Measurements from ENCODE around the gene COL15A1.

DNA sequence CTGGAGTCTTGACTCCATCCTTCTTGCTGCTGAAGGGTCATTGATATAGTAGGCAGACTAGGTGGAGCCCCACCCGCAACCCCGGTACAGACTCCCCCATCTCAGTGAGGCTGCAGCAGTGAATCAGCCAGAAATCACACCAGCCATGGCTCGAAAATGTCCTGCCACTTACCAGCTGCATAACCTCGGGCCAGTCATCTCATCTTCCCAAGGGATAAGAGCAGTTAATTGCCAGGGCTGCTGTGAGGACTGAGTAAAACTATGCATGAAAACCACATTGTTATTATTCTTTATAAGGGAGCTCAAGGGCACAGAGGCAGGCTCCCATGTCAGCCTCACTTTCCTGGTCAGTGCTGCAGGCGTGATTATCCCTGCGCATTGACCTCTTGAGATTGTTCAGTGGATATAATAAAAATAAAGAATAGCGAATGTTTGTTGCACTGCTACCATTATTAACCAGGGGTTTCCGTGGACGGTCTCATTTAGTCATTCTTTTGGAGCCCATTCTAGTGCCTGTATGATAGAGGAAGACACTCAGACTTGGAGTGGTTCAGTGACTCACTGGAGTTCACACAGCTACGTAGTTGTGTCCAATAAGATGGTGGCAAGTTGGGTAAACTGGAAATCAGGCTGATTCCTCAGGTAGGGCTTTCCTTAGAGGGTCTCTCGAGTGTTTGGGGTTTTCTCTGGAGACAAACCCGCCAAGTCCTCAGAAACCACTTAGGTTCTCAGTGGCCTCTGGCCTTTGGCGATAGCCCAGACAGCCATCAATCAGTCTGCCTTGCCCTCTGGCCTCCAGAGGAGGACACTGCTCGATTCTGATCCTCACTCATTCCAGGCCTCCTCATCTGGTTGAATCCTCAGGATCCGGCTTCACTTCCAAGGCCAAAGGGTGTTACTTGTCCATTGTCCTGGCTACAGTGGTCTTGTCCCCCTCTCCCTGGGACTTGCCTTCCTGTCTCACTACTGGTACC lies 39.9 kb downstream of the COL15A1 start:
- TF ChIP-seq SP2 (CRISPR knock-in tag; IDR thresholded peaks at IDR 0.05) (no peak), CHD2 (IDR thresholded peaks at IDR 0.05; ENCODE audit: low read depth, low read length) (no peak)
- TF ChIP-seq, protein P1, sequence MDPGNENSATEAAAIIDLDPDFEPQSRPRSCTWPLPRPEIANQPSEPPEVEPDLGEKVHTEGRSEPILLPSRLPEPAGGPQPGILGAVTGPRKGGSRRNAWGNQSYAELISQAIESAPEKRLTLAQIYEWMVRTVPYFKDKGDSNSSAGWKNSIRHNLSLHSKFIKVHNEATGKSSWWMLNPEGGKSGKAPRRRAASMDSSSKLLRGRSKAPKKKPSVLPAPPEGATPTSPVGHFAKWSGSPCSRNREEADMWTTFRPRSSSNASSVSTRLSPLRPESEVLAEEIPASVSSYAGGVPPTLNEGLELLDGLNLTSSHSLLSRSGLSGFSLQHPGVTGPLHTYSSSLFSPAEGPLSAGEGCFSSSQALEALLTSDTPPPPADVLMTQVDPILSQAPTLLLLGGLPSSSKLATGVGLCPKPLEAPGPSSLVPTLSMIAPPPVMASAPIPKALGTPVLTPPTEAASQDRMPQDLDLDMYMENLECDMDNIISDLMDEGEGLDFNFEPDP (CRISPR knock-in tag; conservative IDR thresholded peaks at IDR 0.05): no peak
